Neutrophil (primary cell): ENCODE results near the gene KRT39.

ENCODE experiments used
- H3K27ac ChIP-seq: fragments of 200-600 bp; sonication (generic); 2 replicates; pipeline ENCODE4 v1.5.1; 2016; ENCODE audit warnings: mild to moderate bottlenecking, moderate library complexity
- H3K27me3 ChIP-seq: fragments of 200-600 bp; sonication (generic); 2 replicates; pipeline ENCODE4 v1.6.0; 2016; ENCODE audit warnings: mild to moderate bottlenecking
- H3K36me3 ChIP-seq: fragments of 200-600 bp; sonication (generic); 2 replicates; pipeline ENCODE4 v1.5.1; 2017
- H3K4me1 ChIP-seq, 2 experiments: fragments of 200-600 bp in 1 of 2; sonication (generic) in 1 of 2; 1 replicate in 1 of 2; 2 replicates in 1 of 2; pipeline versions ENCODE4 v1.5.1 to v1.6.1; 2013 to 2016; ENCODE audit warnings: low read depth in 1 of 2, low read length in 1 of 2, mild to moderate bottlenecking in 1 of 2, moderate library complexity in 1 of 2; ENCODE audit not compliant: control insufficient read depth in 1 of 2, insufficient read depth in 1 of 2
- H3K4me3 ChIP-seq, 2 experiments: fragments of 200-600 bp in 1 of 2; sonication (generic) in 1 of 2; 1 replicate in 1 of 2; 2 replicates in 1 of 2; pipeline ENCODE4 v1.5.1; 2013 to 2016; ENCODE audit warnings: low read depth in 1 of 2, low read length in 1 of 2, mild to moderate bottlenecking in 1 of 2, moderate library complexity in 1 of 2
- H3K9me3 ChIP-seq: fragments of 200-600 bp; sonication (generic); 2 replicates; pipeline ENCODE4 v1.5.1; 2016
- CTCF ChIP-seq: fragments of 200-600 bp; sonication (generic); IDR thresholded peaks from 2 replicates; pipeline ENCODE4 v1.5.1; 2016; ENCODE audit warnings: antibody characterized with exemption

Gene KRT39

DNA sequence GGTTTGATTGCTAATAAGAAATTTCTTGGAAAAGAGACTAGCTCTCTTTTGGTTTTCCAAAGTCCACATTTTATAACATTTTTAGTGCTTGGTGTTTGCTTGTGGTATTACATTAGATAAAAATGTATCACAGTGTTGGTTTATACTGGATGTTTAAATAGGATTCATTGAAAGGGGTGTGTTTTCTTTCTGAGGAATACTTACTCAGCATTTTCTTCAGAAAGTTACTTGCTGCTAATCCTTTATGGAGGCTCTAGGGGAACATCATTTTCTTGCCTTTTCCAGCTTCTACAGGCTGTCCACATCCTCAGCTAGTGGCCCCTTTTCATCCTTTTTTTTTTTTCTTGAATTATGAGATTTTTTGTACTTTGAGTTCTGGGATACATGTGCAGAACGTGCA lies 834 bp upstream of the KRT39 start:
- no peak overlapping the region for H3K27ac ChIP-seq
- H3K36me3 ChIP-seq = no peaks in the 10 kb centered on the region
- H3K4me3 ChIP-seq = no peak overlapping the region
- TF ChIP-seq CTCF = no peak
- H3K27me3 ChIP-seq = peaks cover 49% of the 10 kb centered on the region
- H3K4me1 ChIP-seq = no peaks in the 10 kb centered on the region
- H3K9me3 ChIP-seq = no peaks in the 10 kb centered on the region

- no peak overlapping the region for H3K27ac ChIP-seq
- peak; percentile 58 for TF ChIP-seq CTCF
- H3K27me3 ChIP-seq = peaks cover 31% of the 10 kb centered on the region
- no peaks in the 10 kb centered on the region for H3K36me3 ChIP-seq
- H3K9me3 ChIP-seq = no peaks in the 10 kb centered on the region
- H3K4me3 ChIP-seq = no peak overlapping the region
- peaks cover 0 to 9% of the 10 kb centered on the region in 2 experiments for H3K4me1 ChIP-seq
Observed at GRCh38 chr17:40963838-40964237, 2.9 kb downstream of the KRT39 start.

DNA sequence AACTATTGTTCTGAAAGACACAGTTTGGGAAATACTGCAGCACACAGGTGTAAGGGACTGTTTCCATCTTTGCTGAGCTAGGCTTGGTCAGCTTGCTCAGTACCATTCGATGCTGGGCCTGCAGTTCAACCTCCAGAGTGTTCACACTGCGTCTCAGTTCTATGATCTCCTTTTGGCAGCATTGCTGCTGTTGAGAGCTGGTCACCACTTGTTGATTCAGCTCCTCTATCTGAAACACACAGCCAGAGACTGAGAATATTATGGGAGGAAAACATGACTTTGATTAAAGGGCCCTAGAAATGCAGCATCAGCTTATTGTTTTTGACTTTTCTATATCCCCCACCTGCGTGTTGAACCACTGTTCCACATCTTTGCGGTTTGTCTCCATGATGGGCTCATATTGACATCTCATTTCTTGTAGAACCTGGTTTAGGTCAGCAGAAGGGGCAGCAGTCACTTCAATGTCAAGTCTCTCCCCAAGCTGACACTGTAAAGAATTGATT lies 4.6 kb downstream of the KRT39 start:
- H3K4me1 ChIP-seq = peaks cover 0 to 9% of the 10 kb centered on the region in 2 experiments
- H3K36me3 ChIP-seq = no peaks in the 10 kb centered on the region
- no peak for TF ChIP-seq CTCF
- H3K27me3 ChIP-seq = peaks cover 20% of the 10 kb centered on the region
- H3K27ac ChIP-seq = no peak overlapping the region
- no peaks in the 10 kb centered on the region for H3K9me3 ChIP-seq
- no peak overlapping the region for H3K4me3 ChIP-seq

DNA sequence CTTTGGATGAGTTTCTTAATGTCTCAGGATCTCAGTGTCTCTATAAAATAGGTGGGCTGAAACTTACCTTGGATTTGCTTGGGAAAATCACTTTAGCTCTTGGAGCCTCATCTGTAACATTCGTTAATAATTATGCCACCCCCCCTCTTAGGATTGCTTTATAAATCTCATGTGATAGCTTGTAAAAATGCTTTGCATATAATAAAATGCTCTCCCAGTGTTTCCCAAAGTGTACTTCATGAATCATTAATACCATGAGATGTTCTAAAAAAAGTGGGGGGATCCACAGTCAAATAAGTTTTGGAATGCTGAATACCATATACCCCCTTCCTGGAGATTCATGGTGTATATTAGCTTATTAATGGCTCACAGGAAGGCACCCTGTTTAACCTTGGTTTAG lies 5.2 kb downstream of the KRT39 start:
- H3K27ac ChIP-seq = no peak overlapping the region

DNA sequence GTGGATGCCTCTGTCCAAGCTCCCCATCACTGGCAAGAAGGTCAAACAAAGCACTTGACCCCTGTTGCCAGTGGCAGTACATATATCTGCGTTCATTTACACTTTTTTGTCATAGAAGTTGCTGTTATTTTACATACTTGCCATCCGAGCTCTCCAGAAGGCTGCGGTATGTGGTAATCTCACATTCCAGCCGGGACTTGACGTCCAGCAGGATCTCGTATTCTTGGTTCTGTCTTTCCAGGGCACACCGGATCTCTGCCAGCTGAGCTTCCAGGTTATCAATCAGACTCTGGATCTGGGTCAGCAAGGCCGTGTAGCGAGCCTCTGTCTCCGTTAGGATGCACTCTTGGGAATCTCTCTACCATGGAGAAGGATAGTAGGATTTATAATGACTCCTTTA lies 6.6 kb downstream of the KRT39 start:
- Histone ChIP-seq H3K27ac (no peak overlapping the region), H3K9me3 (no peaks in the 10 kb centered on the region), H3K4me3 (no peak overlapping the region), H3K36me3 (no peaks in the 10 kb centered on the region), H3K27me3 (peaks cover 14% of the 10 kb centered on the region), H3K4me1 (peaks cover 0 to 9% of the 10 kb centered on the region in 2 experiments)
- no peak for TF ChIP-seq CTCF

More for the DNA sequence above, 5.2 kb downstream of the KRT39 start:
- H3K9me3 ChIP-seq = no peaks in the 10 kb centered on the region
- peaks cover 0 to 9% of the 10 kb centered on the region in 2 experiments for H3K4me1 ChIP-seq
- no peaks in the 10 kb centered on the region for H3K36me3 ChIP-seq
- peaks cover 19% of the 10 kb centered on the region for H3K27me3 ChIP-seq
- H3K4me3 ChIP-seq = no peak overlapping the region
- TF ChIP-seq CTCF = no peak
